Neural progenitor cell (in vitro differentiated cells): ENCODE data around the gene CTCF.

Source experiments
- CTCF ChIP-seq: fragments of 200-600 bp; sonication (generic); IDR thresholded peaks from 2 replicates; pipeline ENCODE4 v1.5.1; 2017; ENCODE audit warnings: antibody characterized with exemption, mild to moderate bottlenecking
- EZH2 ChIP-seq: fragments of 200-600 bp; sonication (generic); IDR thresholded peaks from 2 replicates; pipeline ENCODE4 v1.6.1; 2017; ENCODE audit warnings: antibody characterized with exemption, mild to moderate bottlenecking, moderate library complexity

- TF ChIP-seq CTCF: no peak
- TF ChIP-seq EZH2: no peak
Measured at GRCh38 chr16:67659675-67660563, 97.6 kb downstream of the CTCF start, which contains the start of gene ACD.
